H4 (cell line): Measurements from ENCODE around the gene NCAPG2. TPM values are rescaled to one million over a fixed set of nuclear protein-coding genes. Genes with fewer than 3 reads are reported as not detected.
"Not testable (repeated sequence)": the region's sequence is repeated elsewhere in the genome, so short reads cannot be mapped to it uniquely, and the experiment has no call there.

ENCODE experiments used
- DNase-seq: peaks from one replicate; pipeline ENCODE4 v3.0.0-alpha.2; 2015; ENCODE audit warnings: low spot score
- total RNA-seq: library from RNA; depleted of rRNA; stranded (reverse); fragments of >200 nt; shearing (Covaris generic); gene quantifications from 2 replicates; pipeline ENCODE4 v1.2.3, GENCODE V29; 2014

The NCAPG2 gene
- total RNA-seq, 1 experiment from 2014 or later, result 29.3 TPM

DNA sequence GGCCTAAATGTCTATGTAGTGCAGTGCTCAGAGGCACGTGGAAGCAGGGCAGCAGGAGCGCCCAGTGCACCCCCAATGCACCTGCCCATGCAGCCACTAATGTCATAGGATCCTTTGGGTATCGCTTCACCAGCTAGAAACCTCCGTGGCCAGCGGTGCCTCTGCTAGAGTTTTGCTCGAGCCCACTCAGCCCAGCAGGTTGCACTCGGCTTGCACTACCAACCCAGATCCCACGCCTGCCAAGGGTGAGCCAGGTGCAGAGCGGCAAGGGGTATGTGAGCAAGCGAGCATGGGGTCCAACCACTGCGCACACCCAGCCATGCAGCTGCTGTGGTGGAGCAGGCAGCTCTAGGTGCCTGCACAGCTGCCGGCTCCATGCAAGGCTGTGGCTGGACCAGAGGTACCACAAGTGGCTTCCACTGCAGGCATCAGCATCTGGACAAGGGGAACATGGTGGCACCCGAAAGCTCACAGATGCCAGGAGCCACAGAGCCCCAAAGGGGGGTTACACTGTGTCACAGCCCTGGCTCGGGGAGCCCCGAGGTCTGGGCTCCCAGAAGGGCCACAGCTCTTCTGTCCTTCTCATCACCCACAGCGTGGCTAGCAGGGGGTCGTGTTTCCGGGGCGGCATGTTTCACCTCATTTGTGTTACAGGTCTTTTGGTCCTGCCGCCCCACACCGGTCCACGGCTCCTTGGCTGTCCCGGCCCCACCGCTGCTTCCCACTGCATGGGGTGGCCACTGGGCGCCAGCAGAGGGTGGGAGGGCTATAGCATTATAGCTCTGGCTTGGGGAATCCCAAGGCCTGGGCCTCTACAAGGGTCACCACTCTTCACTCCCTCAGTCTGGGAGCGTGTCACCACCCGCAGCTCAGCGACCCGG is 2.3 kb upstream of the NCAPG2 start:
- DNase-seq, result no peak

GRCh38 chr7:158706273-158706704 is 1.7 kb upstream of the NCAPG2 start:
- DNase-seq, result no peak

DNA sequence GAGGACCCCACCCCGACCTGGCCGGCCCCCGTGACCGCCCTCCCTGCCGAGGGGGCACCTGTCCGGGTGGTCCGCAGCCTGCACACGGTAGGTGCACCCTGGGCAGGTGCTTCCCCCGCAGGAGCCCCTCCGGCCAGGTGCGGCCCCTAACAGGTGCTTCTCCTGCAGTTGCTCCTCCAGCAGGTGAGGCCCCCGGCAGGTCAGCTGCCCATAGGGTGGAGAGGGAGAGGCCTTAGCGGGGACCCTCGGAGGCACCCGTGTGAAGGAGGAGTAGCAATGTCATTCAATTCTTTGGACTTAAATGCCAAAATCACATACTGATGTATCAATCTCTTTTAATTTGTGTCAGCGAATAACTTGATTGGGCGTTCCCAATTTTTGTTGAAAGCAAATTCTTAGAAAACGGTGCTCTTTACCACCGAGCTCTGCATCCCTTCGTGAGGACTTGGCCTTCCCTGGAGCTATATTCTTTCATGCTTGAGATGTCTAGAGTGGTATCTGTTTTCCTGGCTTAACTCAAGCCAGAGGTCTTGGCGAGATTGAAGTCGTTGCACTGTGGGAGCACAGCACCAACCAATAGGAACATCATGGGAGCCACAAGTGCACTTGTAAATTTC is 738 bp upstream of the NCAPG2 start:
- no peak for DNase-seq

DNA sequence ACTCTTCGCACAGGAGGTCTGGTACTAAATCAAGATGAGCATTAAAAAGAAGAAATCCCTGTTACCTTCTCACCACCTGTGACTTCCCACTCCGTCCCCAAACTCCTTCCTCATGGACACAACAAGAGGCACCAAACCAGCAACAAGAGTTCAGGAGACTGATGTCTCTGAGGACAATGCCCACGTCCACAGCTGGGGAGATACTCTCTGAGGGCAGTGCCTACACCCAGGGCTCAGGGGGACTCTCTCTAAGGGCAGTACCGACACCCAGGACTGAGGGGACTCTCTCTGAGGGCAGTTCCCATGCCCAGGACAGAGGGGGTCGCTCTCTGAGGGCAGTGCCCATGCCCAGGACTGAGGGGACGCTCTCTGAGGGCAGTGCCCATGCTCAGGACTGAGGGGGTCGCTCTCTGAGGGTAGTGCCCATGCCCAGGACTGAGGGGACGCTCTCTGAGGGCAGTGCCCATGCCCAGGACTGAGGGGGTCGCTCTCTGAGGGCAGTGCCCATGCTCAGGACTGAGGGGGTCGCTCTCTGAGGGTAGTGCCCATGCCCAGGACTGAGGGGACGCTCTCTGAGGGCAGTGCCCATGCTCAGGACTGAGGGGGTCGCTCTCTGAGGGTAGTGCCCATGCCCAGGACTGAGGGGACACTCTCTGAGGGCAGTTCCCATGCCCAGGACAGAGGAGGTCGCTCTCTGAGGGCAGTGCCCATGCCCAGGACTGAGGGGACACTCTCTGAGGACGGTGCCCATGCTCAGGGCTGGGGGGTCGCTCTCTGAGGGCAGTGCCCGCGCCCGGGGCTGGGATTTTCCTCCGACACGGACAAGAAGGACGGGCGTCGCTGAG is 703 bp downstream of the NCAPG2 start:
- not testable (repeated sequence) for DNase-seq

DNA sequence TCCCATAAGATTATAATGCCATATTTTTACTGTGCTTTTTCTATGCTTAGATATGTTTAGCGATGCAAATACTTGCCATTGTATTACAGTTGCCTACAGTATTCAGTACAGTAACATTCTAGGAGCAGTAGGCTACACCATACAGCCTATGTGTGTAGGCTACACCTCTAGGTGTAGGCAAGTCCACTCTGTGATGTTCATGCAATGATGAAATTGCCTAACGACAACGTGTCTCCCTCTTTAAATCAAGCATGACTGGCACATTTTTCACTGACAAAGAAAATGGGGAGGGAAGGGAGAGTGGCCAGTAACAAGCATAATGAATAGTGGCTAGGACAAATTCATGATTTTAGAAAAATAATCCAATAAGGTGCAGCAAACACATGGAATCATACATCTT is 1.7 kb downstream of the NCAPG2 start:
- DNase-seq, result no peak

- DNase-seq, result no peak
Measured at GRCh38 chr7:158702196-158702595, 2.4 kb downstream of the NCAPG2 start.

- no peak for DNase-seq
Measured at GRCh38 chr7:158700008-158700407, 4.6 kb downstream of the NCAPG2 start.

GRCh38 chr7:158699341-158699740 is 5.3 kb downstream of the NCAPG2 start:
- no peak for DNase-seq

DNA sequence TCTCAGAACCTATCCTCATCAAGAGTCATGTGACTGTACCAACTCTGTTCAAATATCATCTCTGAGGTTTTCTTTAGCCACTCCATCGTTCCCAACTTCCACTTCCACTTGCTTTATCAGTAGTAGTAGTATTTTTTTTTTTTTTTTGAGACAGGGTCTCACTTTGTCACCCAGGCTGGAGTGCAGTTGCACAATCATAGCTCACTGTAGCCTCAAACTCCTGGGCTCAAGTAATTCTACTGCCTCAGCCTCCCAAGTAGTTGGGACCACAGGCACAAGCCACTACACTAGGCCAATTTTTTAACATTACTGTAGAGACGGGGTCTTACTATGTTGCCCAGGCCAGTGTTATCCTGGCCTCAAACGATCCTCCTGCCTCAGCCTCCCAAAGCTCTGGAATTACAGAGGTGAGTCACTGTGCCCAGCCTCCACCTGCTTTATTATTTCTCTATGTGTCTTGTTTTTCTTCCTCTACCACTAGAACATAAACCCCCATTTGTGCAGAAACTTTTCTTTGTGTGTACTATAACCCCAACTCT is 5.9 kb downstream of the NCAPG2 start:
- no peak for DNase-seq

DNA sequence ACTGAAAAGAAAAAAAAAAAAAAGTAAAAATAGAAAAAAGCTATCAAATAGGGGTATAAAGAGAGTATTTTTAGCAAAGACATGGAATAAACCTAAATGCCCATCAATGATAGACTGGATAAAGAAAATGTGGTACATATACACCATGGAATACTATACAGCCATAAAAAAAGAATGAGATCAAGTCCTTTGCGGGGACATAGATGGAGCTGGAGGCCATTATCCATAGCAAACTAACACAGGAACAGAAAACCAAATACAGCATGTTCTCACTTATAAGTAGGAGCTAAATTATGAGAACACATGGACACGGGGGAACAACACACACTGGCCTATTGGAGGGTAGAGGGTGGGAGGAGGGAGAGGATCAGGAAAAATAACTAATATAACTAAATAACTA is 7.0 kb downstream of the NCAPG2 start:
- DNase-seq, result not testable (repeated sequence)

DNA sequence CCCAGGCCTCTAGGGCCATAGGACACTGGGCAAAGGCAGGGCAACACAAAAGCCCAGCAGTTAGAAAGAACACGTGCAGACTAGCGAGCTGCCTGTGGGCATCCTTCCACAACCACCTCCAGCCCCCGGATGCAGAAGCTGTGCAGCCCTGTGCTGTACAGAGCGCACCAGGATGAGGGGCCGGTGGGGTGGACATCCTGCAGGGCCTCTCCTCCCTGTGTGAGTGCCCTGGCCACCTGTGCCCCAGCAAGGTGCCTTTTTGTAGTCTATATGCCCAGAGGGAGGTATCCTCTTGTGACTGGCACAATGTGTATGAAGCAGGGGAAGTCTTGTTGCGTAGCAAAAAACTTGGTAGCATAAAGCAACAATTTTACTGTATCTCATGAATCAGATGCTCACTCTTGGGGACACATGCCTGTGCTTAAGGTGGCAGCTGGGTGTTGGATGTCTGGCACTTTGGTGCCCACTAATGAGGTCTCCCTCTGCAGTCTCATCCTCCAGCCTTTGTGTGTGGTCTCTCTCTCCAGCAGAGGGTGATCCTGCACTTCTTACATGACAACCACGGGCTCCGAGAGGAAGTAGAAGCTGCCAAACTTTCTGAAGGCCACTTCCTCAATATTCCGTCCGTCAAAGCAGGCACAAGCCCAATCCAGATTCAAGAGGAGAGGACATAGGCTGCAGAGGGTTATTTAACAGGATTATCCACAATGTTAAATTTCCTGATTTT is 8.7 kb downstream of the NCAPG2 start:
- peak; percentile 63 for DNase-seq

GRCh38 chr7:158695056-158695455 is 9.5 kb downstream of the NCAPG2 start:
- DNase-seq, result no peak

- no peak for DNase-seq
Measured at GRCh38 chr7:158694650-158695049, 10.0 kb downstream of the NCAPG2 start.

DNA sequence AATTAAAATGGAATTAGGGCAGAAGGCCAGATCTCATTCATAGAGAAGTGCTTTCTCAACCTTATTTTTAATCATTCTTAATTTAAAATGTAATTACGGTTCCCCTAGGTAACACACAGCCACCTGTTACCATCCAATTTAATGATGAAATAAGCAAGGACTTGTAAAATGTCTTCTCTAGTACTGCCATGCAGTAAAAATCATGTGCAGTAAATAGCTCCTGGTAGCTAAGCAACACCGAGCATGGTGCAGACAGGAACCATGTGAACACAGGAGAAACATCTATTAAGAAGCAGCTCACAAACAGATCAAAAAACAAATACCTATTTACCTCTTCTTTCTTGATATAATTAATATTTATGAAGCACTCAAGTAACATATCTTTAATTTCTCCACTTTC is 15.1 kb downstream of the NCAPG2 start:
- DNase-seq, result no peak

- no peak for DNase-seq
Measured at GRCh38 chr7:158687406-158687805, 17.2 kb downstream of the NCAPG2 start.

DNA sequence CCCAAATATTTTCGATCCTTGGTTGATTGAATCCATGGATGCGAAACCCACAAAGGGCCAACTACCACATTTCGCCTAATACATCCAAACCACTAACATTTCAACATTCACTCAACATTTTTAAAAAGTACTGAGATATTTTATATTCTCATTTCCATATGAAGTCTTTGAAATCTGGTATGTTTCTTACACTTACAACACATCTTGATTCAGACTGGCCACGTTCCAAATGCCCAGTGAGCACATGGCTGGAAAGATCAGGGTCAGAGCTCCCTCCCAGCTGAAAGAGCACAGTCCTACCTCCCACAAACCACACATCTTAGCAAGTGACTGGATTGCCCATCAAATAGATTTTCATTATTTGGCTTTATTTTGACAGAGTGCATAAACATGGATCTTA is 18.9 kb downstream of the NCAPG2 start:
- no peak for DNase-seq

DNA sequence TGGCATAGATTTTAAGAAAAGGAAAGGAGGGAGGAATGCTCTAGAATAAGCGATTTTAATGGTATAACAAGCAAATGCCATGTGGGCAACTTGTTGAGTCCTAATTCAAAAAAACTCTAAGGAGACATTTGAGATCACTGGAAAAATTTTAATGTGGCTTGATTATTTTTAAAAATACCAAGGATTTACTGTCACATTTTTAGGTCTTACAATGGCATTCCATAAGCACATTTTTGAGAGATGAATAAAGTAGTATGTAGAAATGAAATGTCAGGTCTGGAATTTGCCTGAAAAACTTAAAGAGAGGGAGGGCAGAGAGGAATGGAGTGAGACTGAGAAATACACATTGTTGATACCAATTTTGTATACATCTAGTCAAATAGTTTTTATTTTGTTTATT is 20.3 kb downstream of the NCAPG2 start:
- no peak for DNase-seq

- DNase-seq, result no peak
Measured at GRCh38 chr7:158683541-158683940, 21.1 kb downstream of the NCAPG2 start.

DNA sequence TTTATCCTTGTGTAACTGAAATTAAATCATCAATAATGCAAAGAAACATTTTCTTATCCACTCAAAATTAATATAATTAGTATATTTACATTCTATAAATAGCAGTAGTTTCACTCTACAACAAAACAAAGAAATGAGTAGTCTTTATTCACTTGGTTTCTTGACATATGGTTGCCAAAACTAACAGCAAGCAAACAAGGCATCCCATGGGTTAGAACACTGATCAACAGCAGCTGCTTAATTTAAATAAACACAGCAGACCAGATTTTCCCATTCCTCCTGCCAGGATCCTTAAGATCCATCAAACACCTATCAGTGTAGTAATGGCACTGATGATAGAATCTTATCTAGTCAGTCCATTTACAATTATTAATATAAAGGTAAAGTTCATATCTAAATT is 22.1 kb downstream of the NCAPG2 start:
- DNase-seq, result no peak

DNA sequence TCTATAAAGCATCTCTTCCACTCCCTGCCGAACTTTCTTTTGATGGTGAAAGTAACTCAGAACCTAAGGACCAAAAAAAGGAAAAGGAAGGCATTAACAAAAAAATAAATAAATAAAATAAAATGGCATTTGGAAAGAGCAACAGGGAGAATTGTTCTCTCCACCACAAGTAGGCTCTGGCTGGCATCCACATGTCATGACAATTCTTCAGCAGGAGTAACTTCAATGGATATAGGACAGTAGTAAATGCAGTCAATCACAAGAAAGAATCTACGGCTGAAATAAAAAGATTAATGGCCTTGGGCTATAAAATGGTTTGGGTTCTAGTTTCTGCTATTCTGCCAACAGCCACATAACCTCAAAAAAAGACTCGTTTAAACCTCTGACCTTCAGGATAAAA is 23.9 kb downstream of the NCAPG2 start:
- DNase-seq, result no peak

DNA sequence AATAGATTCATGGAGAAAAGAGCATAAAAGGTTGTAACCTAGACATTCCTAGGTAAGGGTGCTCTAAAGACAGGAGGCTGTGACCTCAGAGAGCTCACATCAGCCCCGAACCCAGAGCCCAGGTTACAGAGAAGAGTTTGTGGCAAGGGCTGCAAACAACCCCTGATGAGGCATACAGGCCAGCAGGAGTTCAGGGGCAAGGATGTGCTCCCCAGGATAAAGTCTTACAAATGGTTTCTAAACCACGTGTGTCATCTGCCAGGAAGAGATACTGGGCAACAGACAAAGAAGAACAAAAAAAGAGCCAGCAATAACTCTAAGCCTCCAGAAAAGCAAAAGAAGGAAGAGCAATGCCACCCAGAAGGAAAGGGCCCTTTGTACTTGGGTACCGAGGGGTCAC is 27.7 kb downstream of the NCAPG2 start:
- no peak for DNase-seq
